HepG2 (cell line): ENCODE data around the gene PKNOX2. TPM values are rescaled to one million over a fixed set of nuclear protein-coding genes. Genes with fewer than 3 reads are reported as not detected.

Experiments used
- ATAC-seq: fragments of 200-7000 bp; cut with Tn5 transposase; 3 replicates; pipeline ENCODE4 v1.9.1; 2020; ENCODE audit warnings: mild to moderate bottlenecking, moderate library complexity
- BruUV-seq: library from RNA; stranded (reverse); fragments of 400-500 nt; replicated peaks from 2 replicates; lab custom pipeline; 2021; lab: Mats Ljungman, UMichigan
- CTCF ChIA-PET: fragments of 300-600 bp; formaldehyde crosslinking; extraction: SDS; loops from one replicate; lab custom pipeline; 2021; ENCODE audit warnings: low total read pairs, inconsistent platforms, low intra/inter-chr PET ratio; lab: Yijun Ruan, JAX
- POLR2A ChIA-PET: fragments of 350-600 bp; sonication (Branson Sonifier 250); formaldehyde crosslinking; loops from one replicate; lab custom pipeline; 2020; ENCODE audit warnings: antibody characterized with exemption, inconsistent platforms; lab: Yijun Ruan, JAX
- DNase-seq: peaks from one replicate; pipeline ENCODE4 v3.0.0-alpha.2; 2015; ENCODE audit warnings: low spot score
- FAIRE-seq: peaks from 3 replicates; lab custom pipeline; 2011; peaks lifted over from hg19 to GRCh38; lab: Jason Lieb, UNC
- H2AFZ ChIP-seq: one replicate; pipeline ENCODE4 v1.6.1; 2011; ENCODE audit warnings: low read length, inconsistent platforms
- H3K27ac ChIP-seq: fragments of 300-600 bp; 3 replicates; pipeline ENCODE4 v1.8.0; 2011; ENCODE audit warnings: mixed run types, mild to moderate bottlenecking, mixed read lengths, low read length, inconsistent platforms; ENCODE audit not compliant: insufficient read depth; ENCODE audit errors: extremely low read length
- H3K27me3 ChIP-seq, 2 experiments: fragments of 200-600 bp in 1 of 2; 2 replicates in 1 of 2; 3 replicates in 1 of 2; pipeline versions ENCODE4 v1.6.0 to v1.8.0; 2011; ENCODE audit warnings: low read length in 2 of 2, mild to moderate bottlenecking in 2 of 2, moderate library complexity in 2 of 2, inconsistent platforms in 1 of 2; ENCODE audit not compliant: insufficient read depth in 2 of 2, control insufficient read depth in 1 of 2
- H3K36me3 ChIP-seq, 2 experiments: fragments of 200-600 bp in 1 of 2; replicated peaks in 1 of 2; 2 replicates in 1 of 2; 3 replicates in 1 of 2; pipeline versions ENCODE4 v1.5.1 to v1.8.0; 2011; ENCODE audit warnings: low read length in 2 of 2, inconsistent platforms in 1 of 2; ENCODE audit not compliant: insufficient read depth in 2 of 2, control insufficient read depth in 1 of 2
- H3K4me1 ChIP-seq: 2 replicates; pipeline ENCODE4 v1.5.1; 2012; ENCODE audit warnings: low read length, inconsistent platforms; ENCODE audit not compliant: insufficient read depth
- H3K4me2 ChIP-seq: 2 replicates; pipeline ENCODE4 v1.6.0; 2011; ENCODE audit warnings: low read depth, low read length, inconsistent platforms
- H3K4me3 ChIP-seq, 3 experiments: fragments of 200-600 bp in 1 of 3; sonication (generic), shearing (Covaris generic) in 1 of 3; replicated peaks in 1 of 3; 2 replicates each; pipeline ENCODE4 v1.5.1; 2011 to 2016; ENCODE audit warnings: low read length in 3 of 3, inconsistent platforms in 2 of 3, low read depth in 2 of 3, mild to moderate bottlenecking in 2 of 3, control low read depth in 1 of 3, mixed read lengths in 1 of 3; ENCODE audit not compliant: insufficient read depth in 1 of 3
- H3K79me2 ChIP-seq: one replicate; pipeline ENCODE4 v1.6.1; 2011; ENCODE audit warnings: low read length, inconsistent platforms; ENCODE audit not compliant: insufficient read depth
- H3K9ac ChIP-seq: 2 replicates; pipeline ENCODE4 v1.6.0; 2011; ENCODE audit warnings: mild to moderate bottlenecking, low read depth, low read length, inconsistent platforms; ENCODE audit not compliant: insufficient read depth
- H3K9me3 ChIP-seq: 2 replicates; pipeline ENCODE4 v1.5.1; 2012; ENCODE audit warnings: mild to moderate bottlenecking, low read length
- H4K20me1 ChIP-seq: 2 replicates; pipeline ENCODE4 v1.6.0; 2011; ENCODE audit warnings: inconsistent platforms, mild to moderate bottlenecking, low read length, moderate library complexity; ENCODE audit not compliant: insufficient read depth
- BCL6 ChIP-seq: IDR thresholded peaks from 2 replicates; pipeline ENCODE4 v1.6.1; 2016; ENCODE audit warnings: missing genetic modification reagents, missing compliant biosample characterization
- FOXK1 ChIP-seq: sonication (generic); formaldehyde crosslinking; IDR thresholded peaks from 2 replicates; pipeline ENCODE4 v1.4.0; 2020; ENCODE audit warnings: low read depth, missing genetic modification reagents, borderline replicate concordance
- HNRNPK ChIP-seq: fragments of 200-400 bp; formaldehyde crosslinking; IDR thresholded peaks from 2 replicates; pipeline ENCODE4 v1.6.1; 2018; ENCODE audit warnings: low read length, low read depth, moderate library complexity, mild to moderate bottlenecking; ENCODE audit not compliant: poor library complexity, severe bottlenecking
- MED1 ChIP-seq: sonication (generic); formaldehyde crosslinking; IDR thresholded peaks from 2 replicates; pipeline ENCODE4 v1.4.0; 2020; ENCODE audit warnings: missing genetic modification reagents
- MED8 ChIP-seq: sonication (generic); formaldehyde crosslinking; IDR thresholded peaks from 2 replicates; pipeline ENCODE4 v1.8.1; 2023; ENCODE audit warnings: mild to moderate bottlenecking, missing genetic modification reagents; ENCODE audit not compliant: insufficient replicate concordance
- NFIB ChIP-seq: sonication (generic); formaldehyde crosslinking; IDR thresholded peaks from 2 replicates; pipeline ENCODE4 v1.9.0; 2021; ENCODE audit warnings: missing genetic modification reagents, mild to moderate bottlenecking, borderline replicate concordance
- PHF8 ChIP-seq: sonication (generic); formaldehyde crosslinking; IDR thresholded peaks from 2 replicates; pipeline ENCODE4 v1.5.0; 2020; ENCODE audit warnings: missing genetic modification reagents
- RFX5 ChIP-seq: IDR thresholded peaks from 2 replicates; pipeline ENCODE4 v1.6.1; 2011; ENCODE audit warnings: low read depth, low read length, improper control_type of control experiment
- RNF2 ChIP-seq: fragments of 450-650 bp; conservative IDR thresholded peaks from 2 replicates; pipeline ENCODE4 v1.6.1; 2016; ENCODE audit warnings: low read depth
- SNAPC2 ChIP-seq: sonication (generic); formaldehyde crosslinking; IDR thresholded peaks from 2 replicates; pipeline ENCODE4 v1.8.1; 2022; ENCODE audit warnings: mild to moderate bottlenecking, missing genetic modification reagents
- TCF12 ChIP-seq, 2 experiments: fragments of 450-650 bp in 1 of 2; sonication (generic) in 1 of 2; formaldehyde crosslinking in 1 of 2; IDR thresholded peaks; 2 replicates each; pipeline versions ENCODE4 v1.6.1 to v1.8.0; 2017 to 2022; ENCODE audit warnings: antibody characterized with exemption in 1 of 2, mild to moderate bottlenecking in 1 of 2, missing genetic modification reagents in 1 of 2, moderate library complexity in 1 of 2
- ZBTB14 ChIP-seq: sonication (generic); formaldehyde crosslinking; IDR thresholded peaks from 2 replicates; pipeline ENCODE4 v1.4.0; 2020; ENCODE audit warnings: missing genetic modification reagents
- ZBTB8A ChIP-seq: sonication (generic); formaldehyde crosslinking; IDR thresholded peaks from 2 replicates; pipeline ENCODE4 v1.4.0; 2020; ENCODE audit warnings: mild to moderate bottlenecking, low read depth, missing genetic modification reagents, borderline replicate concordance
- ZFP36L2 ChIP-seq: sonication (generic); formaldehyde crosslinking; IDR thresholded peaks from 2 replicates; pipeline ENCODE4 v1.4.0; 2020; ENCODE audit warnings: missing genetic modification reagents
- ZFY ChIP-seq: sonication (generic); formaldehyde crosslinking; IDR thresholded peaks from 2 replicates; pipeline ENCODE4 v1.4.0; 2020; ENCODE audit warnings: missing genetic modification reagents
- ZNF326 ChIP-seq: sonication (generic); formaldehyde crosslinking; IDR thresholded peaks from 2 replicates; pipeline ENCODE4 v1.4.0; 2020; ENCODE audit warnings: missing genetic modification reagents, borderline replicate concordance
- ZNF335 ChIP-seq: sonication (generic); formaldehyde crosslinking; IDR thresholded peaks from 2 replicates; pipeline ENCODE4 v1.4.0; 2020; ENCODE audit warnings: missing genetic modification reagents
- ZNF629 ChIP-seq: sonication (generic); formaldehyde crosslinking; conservative IDR thresholded peaks from 2 replicates; pipeline ENCODE4 v1.5.0; 2020; ENCODE audit warnings: missing genetic modification reagents
- ZNF776 ChIP-seq: sonication (generic); formaldehyde crosslinking; IDR thresholded peaks from 2 replicates; pipeline ENCODE4 v1.4.0; 2020; ENCODE audit warnings: mild to moderate bottlenecking, missing genetic modification reagents
- ZNF839 ChIP-seq: sonication (generic); formaldehyde crosslinking; IDR thresholded peaks from 2 replicates; pipeline ENCODE4 v1.4.0; 2020; ENCODE audit warnings: missing genetic modification reagents, mild to moderate bottlenecking, borderline replicate concordance
- whole genome bisulfite sequencing: methylation state at CpG from one replicate; pipeline ENCODE4 v1.1.6; 2017; ENCODE audit warnings: low lambda C conversion rate; 5-methylcytosine and 5-hydroxymethylcytosine counted together
- in situ Hi-C: cut with HindIII; loops from 2 replicates; pipeline ENCODE4 v1.10.0; 2017; ENCODE audit warnings: low pct_unique_long_range_greater_than_20kb; ENCODE audit not compliant: extremely low pct_ligation_motif_present
- intact Hi-C: fragments of 100-400 bp; cut with micrococcal nuclease; formaldehyde crosslinking; loops from one replicate; pipeline ENCODE4 v1.10.0; 2022; ENCODE audit not compliant: unreplicated experiment
- polyA plus RNA-seq, 8 experiments: library from polyadenylated mRNA; depleted of rRNA in 3 of 8; stranded (reverse) in 7 of 8; unstranded in 1 of 8; fragments of >200 nt; fragmentation: Illumina TruSeq in 4 of 8; extraction: Trizol in 4 of 8; gene quantifications; 2 replicates each; pipeline versions ENCODE4 v1.2.1 to v1.2.3, GENCODE V29; 2011 to 2016; ENCODE audit warnings: low read depth in 4 of 8, missing spikeins in 1 of 8, mixed read lengths in 1 of 8; ENCODE audit not compliant: insufficient read depth in 1 of 8
- total RNA-seq, 5 experiments: library from RNA; depleted of rRNA; stranded (reverse); fragments of >200 nt; fragmentation: Illumina TruSeq; extraction: Trizol; gene quantifications; 2 replicates each; pipeline ENCODE4 v1.2.3, GENCODE V29; 2016; ENCODE audit warnings: low read depth in 1 of 5
- TF ChIP-seq, protein P1 (sequence below): sonication (generic); formaldehyde crosslinking; IDR thresholded peaks from 2 replicates; pipeline ENCODE4 v1.5.0; 2020; ENCODE audit warnings: missing genetic modification reagents

The PKNOX2 gene
- total and polyA plus RNA-seq, 2 of the 13 experiments (the other 11 are each of a cell fraction or from before 2014, with no cell fraction given): not detected

GRCh38 chr11:125315079-125315740 lies 150.7 kb downstream of the PKNOX2 start:
- in situ Hi-C loops: no loop called here

GRCh38 chr11:125317416-125317815 lies 152.9 kb downstream of the PKNOX2 start:
- Histone ChIP-seq H3K36me3 (no peaks in the 10 kb centered on the region), H4K20me1 (no peaks in the 10 kb centered on the region), H3K79me2 (no peaks in the 10 kb centered on the region), H3K27me3 (no peaks in the 10 kb centered on the region; a peak in 1 of 5 replicates), H2AFZ (no peak overlapping the region), H3K4me3 (no peak overlapping the region), H3K4me1 (no peaks in the 10 kb centered on the region), H3K4me2 (no peak overlapping the region), H3K27ac (no peak overlapping the region), H3K9me3 (no peaks in the 10 kb centered on the region), H3K9ac (no peak overlapping the region)
- ATAC-seq (no peak), FAIRE-seq (no peak), DNase-seq (no peak)
- TF ChIP-seq ZBTB14 (CRISPR knock-in tag) (no peak), TCF12 (IDR thresholded peaks at IDR 0.05) (no peak), TCF12 (CRISPR knock-in tag; IDR thresholded peaks at IDR 0.05) (no peak), BCL6 (CRISPR knock-in tag) (no peak), ZFP36L2 (CRISPR knock-in tag) (no peak), ZNF776 (CRISPR knock-in tag) (no peak), RFX5 (no peak), ZNF629 (CRISPR knock-in tag) (no peak), FOXK1 (no peak), MED8 (no peak), SNAPC2 (CRISPR knock-in tag) (no peak), NFIB (CRISPR knock-in tag) (no peak), ZBTB8A (CRISPR knock-in tag) (no peak), ZNF326 (no peak), MED1 (CRISPR knock-in tag) (no peak), ZNF335 (no peak)
- TF ChIP-seq, protein P1, sequence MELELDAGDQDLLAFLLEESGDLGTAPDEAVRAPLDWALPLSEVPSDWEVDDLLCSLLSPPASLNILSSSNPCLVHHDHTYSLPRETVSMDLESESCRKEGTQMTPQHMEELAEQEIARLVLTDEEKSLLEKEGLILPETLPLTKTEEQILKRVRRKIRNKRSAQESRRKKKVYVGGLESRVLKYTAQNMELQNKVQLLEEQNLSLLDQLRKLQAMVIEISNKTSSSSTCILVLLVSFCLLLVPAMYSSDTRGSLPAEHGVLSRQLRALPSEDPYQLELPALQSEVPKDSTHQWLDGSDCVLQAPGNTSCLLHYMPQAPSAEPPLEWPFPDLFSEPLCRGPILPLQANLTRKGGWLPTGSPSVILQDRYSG (CRISPR knock-in tag): no peak
- intact Hi-C loops: no loop called here
- no TSS peak for BruUV-seq
- in situ Hi-C loops: no loop called here
- ChIA-PET POLR2A (no interaction called here), CTCF (no interaction called here)
- WGBS: 2% methylated on average over 2 of the region's 2 CpGs

More at GRCh38 chr11:125315079-125315740, 150.7 kb downstream of the PKNOX2 start:
- Histone ChIP-seq H3K9ac (no peak overlapping the region), H3K4me2 (no peak overlapping the region), H3K79me2 (no peaks in the 10 kb centered on the region), H3K9me3 (no peaks in the 10 kb centered on the region), H3K27ac (no peak overlapping the region), H3K4me1 (no peaks in the 10 kb centered on the region), H4K20me1 (no peaks in the 10 kb centered on the region), H3K27me3 (peaks cover 0 to 4% of the 10 kb centered on the region in 2 experiments; a peak in 1 of 5 replicates), H3K4me3 (no peak overlapping the region), H2AFZ (no peak overlapping the region), H3K36me3 (no peaks in the 10 kb centered on the region)
- TF ChIP-seq PHF8 (no peak), ZNF839 (CRISPR knock-in tag) (no peak), RNF2 (no peak), HNRNPK (no peak), ZFY (CRISPR knock-in tag) (no peak)
- DNase-seq: no peak
- 39% methylated on average over 5 of the region's 7 CpGs for WGBS
- intact Hi-C loops: no loop called here
- FAIRE-seq: no peak
- BruUV-seq: no TSS peak
- ATAC-seq: no peak
- POLR2A ChIA-PET: no interaction called here
- CTCF ChIA-PET: no interaction called here
